Measurements from ENCODE around the gene ABCB9.
"Not testable (repeated sequence)": the region's sequence is repeated elsewhere in the genome, so short reads cannot be mapped to it uniquely, and the experiment has no call there.

Gene ABCB9

GRCh38 chr12:122965851-122966742 lies at the start of gene ABCB9:
ABCB9 (minus strand) TSS chr12:122966463; CDS start chr12:122960235, 6,228 bp downstream.
- peak; percentile 83 for TF ChIP-seq POLR2A (IDR thresholded peaks at IDR 0.05; ENCODE audit: low read depth, low read length)
- FAIRE-seq (peak; percentile 43), DNase-seq (ENCODE audit: insufficient read length, low spot score) (peak; percentile 95)

DNA sequence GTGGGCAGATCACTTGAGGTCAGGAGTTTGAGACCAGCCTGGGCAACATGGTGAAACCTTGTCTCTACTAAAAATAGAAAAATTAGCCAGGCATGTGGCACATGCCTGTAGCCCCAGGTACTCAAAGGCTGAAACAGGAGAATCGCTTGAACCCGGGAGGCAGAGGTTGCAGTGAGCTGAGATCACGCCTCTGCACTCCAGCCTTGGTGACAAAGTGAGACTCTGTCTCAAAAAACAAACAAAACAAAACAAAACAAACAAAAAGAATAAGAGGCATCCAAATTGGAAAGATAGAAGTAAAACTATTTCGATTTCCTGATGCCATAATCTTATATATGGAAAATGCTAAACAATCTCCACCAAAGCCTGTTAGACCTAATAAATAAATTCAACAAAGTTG lies 48.2 kb upstream of the ABCB9 start:
- FAIRE-seq = not testable (repeated sequence)

GRCh38 chr12:123013185-123014095 lies 47.2 kb upstream of the ABCB9 start:
- DNase-seq (ENCODE audit: insufficient read length, low spot score) = no peak
- FAIRE-seq = no peak
- no peak for TF ChIP-seq POLR2A (IDR thresholded peaks at IDR 0.05; ENCODE audit: low read depth, low read length)

More for the DNA sequence above, 48.2 kb upstream of the ABCB9 start:
- DNase-seq (ENCODE audit: insufficient read length, low spot score) = not testable (repeated sequence)

- DNase-seq (ENCODE audit: insufficient read length, low spot score) = no peak
- no peak for FAIRE-seq
- TF ChIP-seq POLR2A (IDR thresholded peaks at IDR 0.05; ENCODE audit: low read depth, low read length) = no peak
These were observed 45.4 kb upstream of the ABCB9 start for GRCh38 chr12:123011701-123012100.

- no peak for DNase-seq (ENCODE audit: insufficient read length, low spot score)
- FAIRE-seq = no peak
- no peak for TF ChIP-seq POLR2A (IDR thresholded peaks at IDR 0.05; ENCODE audit: low read depth, low read length)
These were observed 44.4 kb upstream of the ABCB9 start for GRCh38 chr12:123010681-123011080.

DNA sequence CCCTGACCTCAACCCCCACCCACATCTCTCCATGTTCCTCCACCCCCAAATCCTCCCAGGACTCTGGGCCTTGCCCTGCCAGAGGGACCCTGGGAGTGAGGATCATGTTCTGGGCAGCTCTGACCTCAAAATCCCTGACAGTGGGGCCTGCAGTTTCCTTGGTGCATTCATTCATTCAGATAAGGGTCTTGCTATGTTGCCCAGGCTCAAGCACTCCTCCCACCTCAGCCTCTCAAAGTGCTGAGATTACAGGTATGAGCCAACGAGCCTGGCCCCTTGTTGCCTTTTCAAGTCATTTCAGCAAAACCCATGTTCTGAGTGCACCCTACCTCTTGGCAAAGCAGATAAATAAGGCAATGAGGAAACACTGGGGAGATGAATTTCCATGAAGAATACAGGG lies 43.8 kb upstream of the ABCB9 start:
- DNase-seq (ENCODE audit: insufficient read length, low spot score) = no peak
- FAIRE-seq = no peak
- no peak for TF ChIP-seq POLR2A (IDR thresholded peaks at IDR 0.05; ENCODE audit: low read depth, low read length)

- FAIRE-seq (no peak), DNase-seq (ENCODE audit: insufficient read length, low spot score) (no peak)
- no peak for TF ChIP-seq POLR2A (IDR thresholded peaks at IDR 0.05; ENCODE audit: low read depth, low read length)
These were observed 40.7 kb upstream of the ABCB9 start for GRCh38 chr12:123006977-123007376.

DNA sequence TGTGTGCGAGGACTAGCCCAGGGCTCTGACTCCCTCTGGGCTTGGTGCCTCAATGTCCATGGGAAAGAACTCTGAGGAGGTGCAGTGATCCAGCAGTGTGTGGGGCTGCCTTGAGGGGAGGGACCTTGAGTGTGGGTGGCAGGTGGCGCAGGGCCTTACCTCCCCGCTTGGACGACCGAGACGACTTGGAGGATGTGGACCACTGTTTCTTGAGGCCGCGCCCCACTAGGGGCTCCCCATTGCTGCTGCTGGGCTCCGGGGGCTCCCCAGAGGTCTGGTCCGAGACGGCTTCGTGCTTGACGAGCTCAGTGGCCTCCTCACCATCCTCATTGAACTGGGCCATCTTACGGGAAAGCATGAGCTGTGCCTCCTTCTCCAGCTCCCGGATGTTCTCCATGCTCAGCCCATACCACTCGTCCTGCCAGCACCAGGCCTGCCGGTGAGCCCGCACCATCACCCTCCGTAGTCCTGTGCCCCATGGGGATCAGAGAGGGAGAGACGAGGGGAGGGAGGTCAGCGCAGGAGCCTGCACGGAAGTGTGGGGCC lies 38.9 kb upstream of the ABCB9 start:
- FAIRE-seq = no peak
- no peak for TF ChIP-seq POLR2A (IDR thresholded peaks at IDR 0.05; ENCODE audit: low read depth, low read length)
- no peak for DNase-seq (ENCODE audit: insufficient read length, low spot score)

GRCh38 chr12:123004287-123004686 lies 38.0 kb upstream of the ABCB9 start:
- no peak for TF ChIP-seq POLR2A (IDR thresholded peaks at IDR 0.05; ENCODE audit: low read depth, low read length)
- no peak for DNase-seq (ENCODE audit: insufficient read length, low spot score)
- FAIRE-seq = no peak

- FAIRE-seq (no peak), DNase-seq (ENCODE audit: insufficient read length, low spot score) (no peak)
- no peak for TF ChIP-seq POLR2A (IDR thresholded peaks at IDR 0.05; ENCODE audit: low read depth, low read length)
These were observed 37.0 kb upstream of the ABCB9 start for GRCh38 chr12:123003257-123003656.

DNA sequence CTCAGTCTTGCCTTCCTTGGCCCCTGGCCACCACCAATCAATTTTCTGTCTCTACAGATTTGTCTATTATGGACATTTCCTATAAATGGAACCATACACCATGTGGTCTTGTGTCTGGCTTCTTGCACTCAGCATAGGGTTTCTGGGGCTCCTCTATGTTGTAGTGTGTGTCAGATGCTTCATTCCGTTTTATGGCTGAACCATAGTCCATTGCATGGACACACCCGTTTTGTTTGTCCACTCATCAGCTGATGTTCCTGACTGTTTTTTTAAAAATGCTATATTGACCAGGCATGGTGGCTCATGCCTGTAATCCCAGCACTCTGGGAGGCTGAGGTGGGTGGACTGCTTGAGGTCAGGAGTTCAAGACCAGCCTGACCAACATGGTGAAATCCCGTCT lies 35.2 kb upstream of the ABCB9 start:
- no peak for TF ChIP-seq POLR2A (IDR thresholded peaks at IDR 0.05; ENCODE audit: low read depth, low read length)
- FAIRE-seq = no peak
- no peak for DNase-seq (ENCODE audit: insufficient read length, low spot score)

- no peak for TF ChIP-seq POLR2A (IDR thresholded peaks at IDR 0.05; ENCODE audit: low read depth, low read length)
- DNase-seq (ENCODE audit: insufficient read length, low spot score) (no peak), FAIRE-seq (no peak)
These were observed 34.3 kb upstream of the ABCB9 start for GRCh38 chr12:123000578-123000977.

- DNase-seq (ENCODE audit: insufficient read length, low spot score) (no peak), FAIRE-seq (no peak)
- TF ChIP-seq POLR2A (IDR thresholded peaks at IDR 0.05; ENCODE audit: low read depth, low read length) = no peak
These were observed 33.7 kb upstream of the ABCB9 start for GRCh38 chr12:122999986-123000420.

Data from H54 (cell line).